ENCODE results near the gene INSYN2A. TPM values are rescaled to one million over a fixed set of nuclear protein-coding genes. Genes with fewer than 3 reads are reported as not detected.

INSYN2A gene
- total RNA-seq, 4 donors from 2014 or later = 0.18 to 0.48 TPM; not detected in 2

DNA sequence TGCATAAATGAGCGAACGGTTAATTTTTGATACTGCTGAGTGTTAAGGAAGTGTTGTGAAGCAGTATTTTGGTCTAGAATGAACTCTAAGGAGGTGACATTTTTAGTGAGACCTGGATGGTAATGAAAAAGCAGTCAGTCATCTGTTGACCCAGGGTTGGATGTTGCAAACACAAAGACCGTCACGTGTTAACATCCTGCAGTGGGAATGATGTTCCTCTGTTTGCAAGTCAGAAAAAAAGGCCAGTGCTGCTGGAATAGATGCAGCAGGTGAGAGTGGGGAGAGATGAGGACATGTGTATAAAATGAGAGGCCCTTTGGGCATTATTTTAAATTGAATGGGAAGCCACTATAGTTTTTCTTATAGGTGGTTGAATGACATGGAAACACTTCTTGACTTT lies 39.3 kb downstream of the INSYN2A start:
- no peaks in the 10 kb centered on the region for H3K36me3 ChIP-seq
- no peak overlapping the region for H3K27ac ChIP-seq
- H3K4me3 ChIP-seq = no peak overlapping the region
- H3K4me1 ChIP-seq = peaks cover 0 to 6% of the 10 kb centered on the region in 2 donors
- TF ChIP-seq, protein P1, sequence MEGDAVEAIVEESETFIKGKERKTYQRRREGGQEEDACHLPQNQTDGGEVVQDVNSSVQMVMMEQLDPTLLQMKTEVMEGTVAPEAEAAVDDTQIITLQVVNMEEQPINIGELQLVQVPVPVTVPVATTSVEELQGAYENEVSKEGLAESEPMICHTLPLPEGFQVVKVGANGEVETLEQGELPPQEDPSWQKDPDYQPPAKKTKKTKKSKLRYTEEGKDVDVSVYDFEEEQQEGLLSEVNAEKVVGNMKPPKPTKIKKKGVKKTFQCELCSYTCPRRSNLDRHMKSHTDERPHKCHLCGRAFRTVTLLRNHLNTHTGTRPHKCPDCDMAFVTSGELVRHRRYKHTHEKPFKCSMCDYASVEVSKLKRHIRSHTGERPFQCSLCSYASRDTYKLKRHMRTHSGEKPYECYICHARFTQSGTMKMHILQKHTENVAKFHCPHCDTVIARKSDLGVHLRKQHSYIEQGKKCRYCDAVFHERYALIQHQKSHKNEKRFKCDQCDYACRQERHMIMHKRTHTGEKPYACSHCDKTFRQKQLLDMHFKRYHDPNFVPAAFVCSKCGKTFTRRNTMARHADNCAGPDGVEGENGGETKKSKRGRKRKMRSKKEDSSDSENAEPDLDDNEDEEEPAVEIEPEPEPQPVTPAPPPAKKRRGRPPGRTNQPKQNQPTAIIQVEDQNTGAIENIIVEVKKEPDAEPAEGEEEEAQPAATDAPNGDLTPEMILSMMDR (IDR thresholded peaks at IDR 0.05) = no peak
- TF ChIP-seq POLR2A (IDR thresholded peaks at IDR 0.05) = no peak
- no peaks in the 10 kb centered on the region for H3K9me3 ChIP-seq
- no peak for DNase-seq
- H3K27me3 ChIP-seq = no peaks in the 10 kb centered on the region
- intact Hi-C loops (cut with DNase I; ENCODE audit: low total_unique reads) = no loop called here

DNA sequence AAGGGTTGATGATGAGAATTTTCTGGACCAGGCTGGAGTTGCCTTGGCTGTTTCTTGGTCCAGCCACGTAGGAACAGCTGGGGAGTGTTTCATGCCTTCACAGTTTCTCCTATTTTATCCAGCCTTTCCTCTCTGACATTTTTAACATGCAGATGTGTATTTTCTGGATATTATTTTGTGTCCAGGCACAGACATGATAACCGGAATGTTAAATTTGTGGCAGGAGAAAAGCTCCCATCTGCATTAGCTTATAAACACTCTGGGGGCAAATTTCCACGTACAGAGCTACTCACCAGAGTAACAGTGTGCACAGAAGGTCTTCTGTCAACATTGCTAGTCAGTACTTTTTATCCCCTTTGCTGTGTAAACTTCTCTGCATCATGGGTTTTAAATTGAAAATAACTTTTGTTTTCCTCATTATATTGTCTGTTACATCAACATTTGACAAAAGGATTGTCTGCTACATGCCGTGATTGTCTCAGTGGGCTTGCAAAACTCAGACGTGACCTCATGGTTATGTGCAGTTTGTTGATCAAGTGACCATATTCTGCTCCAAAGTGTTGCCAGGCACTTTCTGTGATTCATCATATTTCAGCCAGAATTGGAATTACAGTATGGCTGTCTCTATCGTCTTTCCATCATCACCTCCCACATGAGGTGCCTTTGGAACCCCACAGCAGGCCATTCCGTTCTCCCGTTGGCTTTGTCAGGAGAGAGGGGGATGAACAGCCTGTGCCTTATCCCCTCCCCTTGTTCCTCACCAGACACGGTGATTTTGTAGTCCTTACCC lies 41.4 kb downstream of the INSYN2A start:
- no peak for DNase-seq
- intact Hi-C loops (cut with DNase I; ENCODE audit: low total_unique reads) = no loop called here
- no peak for TF ChIP-seq POLR2A (IDR thresholded peaks at IDR 0.05)
- TF ChIP-seq, protein P1 (IDR thresholded peaks at IDR 0.05) = no peak
- Histone ChIP-seq H3K36me3 (no peaks in the 10 kb centered on the region), H3K27me3 (no peaks in the 10 kb centered on the region), H3K27ac (no peak overlapping the region), H3K4me3 (no peak overlapping the region), H3K9me3 (no peaks in the 10 kb centered on the region), H3K4me1 (peaks cover 0 to 6% of the 10 kb centered on the region in 2 donors)

DNA sequence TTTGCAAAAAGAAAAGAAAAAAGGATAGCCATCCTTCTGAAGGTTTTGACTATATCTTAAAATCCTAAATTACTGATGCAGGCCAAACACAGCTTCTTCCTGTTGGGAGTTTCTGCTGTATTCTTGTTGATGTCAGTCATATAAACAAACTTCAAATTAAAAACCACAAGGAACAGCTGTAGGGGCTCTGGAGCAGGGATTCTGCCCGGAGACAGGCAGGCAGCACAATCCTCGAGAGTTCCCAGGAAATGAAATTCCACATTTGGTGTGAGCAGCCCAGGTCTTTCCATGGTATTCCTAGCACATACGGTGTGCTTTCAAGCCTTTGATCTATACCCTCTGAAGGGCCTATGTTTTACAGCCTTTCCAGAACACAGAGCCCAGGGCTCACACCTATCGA lies 43.2 kb downstream of the INSYN2A start:
- no peak for TF ChIP-seq POLR2A (IDR thresholded peaks at IDR 0.05)
- TF ChIP-seq, protein P1 (IDR thresholded peaks at IDR 0.05) = no peak
- no peaks in the 10 kb centered on the region for H3K9me3 ChIP-seq
- peaks cover 0 to 6% of the 10 kb centered on the region in 2 donors for H3K4me1 ChIP-seq
- no peak overlapping the region for H3K27ac ChIP-seq
- H3K36me3 ChIP-seq = no peaks in the 10 kb centered on the region
- intact Hi-C loops (cut with DNase I; ENCODE audit: low total_unique reads) = no loop called here
- no peak for DNase-seq
- H3K4me3 ChIP-seq = no peak overlapping the region
- H3K27me3 ChIP-seq = no peaks in the 10 kb centered on the region

DNA sequence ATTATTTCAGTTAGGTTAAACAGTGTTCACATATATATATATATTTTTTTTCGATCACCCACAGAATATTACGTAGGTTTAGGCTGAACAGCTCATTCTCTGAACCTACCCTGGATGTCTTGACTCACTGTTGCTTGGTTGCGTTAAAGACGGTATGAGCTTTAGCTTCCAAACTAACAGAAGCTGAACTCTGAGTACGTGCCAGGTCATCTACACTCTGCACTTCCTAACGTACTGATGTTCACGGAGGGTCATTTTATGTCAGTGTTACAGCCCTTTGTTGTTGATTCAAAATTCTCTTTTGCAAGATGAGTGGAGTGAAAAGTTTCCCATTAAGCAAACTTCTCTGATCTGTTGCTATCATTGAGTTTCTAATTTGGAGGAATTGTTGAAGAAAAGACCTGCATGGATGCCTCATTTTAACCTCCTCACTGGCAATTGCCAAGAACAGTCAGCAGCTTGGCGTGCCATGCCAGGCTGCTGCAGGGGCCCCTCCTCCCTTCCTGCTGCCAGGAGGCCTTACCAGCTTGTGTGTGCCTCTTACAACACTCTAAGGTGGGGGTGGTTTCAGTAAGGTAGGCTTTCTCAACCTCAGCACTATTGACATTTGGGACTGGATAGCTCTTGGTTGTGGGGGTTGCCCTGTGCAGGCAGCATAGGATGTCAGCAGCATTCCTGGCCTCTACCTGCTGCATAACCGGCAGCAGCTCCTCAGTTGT lies 44.3 kb downstream of the INSYN2A start:
- no peak for TF ChIP-seq POLR2A (IDR thresholded peaks at IDR 0.05)
- TF ChIP-seq, protein P1 (IDR thresholded peaks at IDR 0.05) = no peak
- Histone ChIP-seq H3K9me3 (no peaks in the 10 kb centered on the region), H3K4me3 (no peak overlapping the region), H3K4me1 (peaks cover 0 to 6% of the 10 kb centered on the region in 2 donors), H3K27me3 (no peaks in the 10 kb centered on the region), H3K27ac (no peak overlapping the region), H3K36me3 (no peaks in the 10 kb centered on the region)
- DNase-seq = no peak
- intact Hi-C loops (cut with DNase I; ENCODE audit: low total_unique reads) = no loop called here

DNA sequence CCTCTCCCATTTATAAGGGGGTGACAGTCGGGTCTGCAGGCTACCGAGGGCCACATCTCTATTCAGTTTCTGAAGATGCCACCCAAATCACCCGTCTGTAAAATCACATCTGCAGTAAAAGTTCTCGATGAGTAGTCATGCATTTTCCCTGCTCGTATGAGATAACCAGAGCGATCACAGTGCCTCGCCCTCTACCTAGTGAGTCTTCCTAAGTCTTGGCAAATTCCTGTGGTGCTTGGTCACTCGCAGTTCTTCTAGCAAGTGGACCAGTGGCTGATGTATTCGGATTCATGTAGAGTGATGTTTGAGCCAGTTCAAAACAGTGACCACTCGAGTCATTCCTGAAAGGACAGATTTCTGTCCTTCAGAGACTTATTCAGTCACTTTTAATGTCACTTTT lies 44.9 kb downstream of the INSYN2A start:
- intact Hi-C loops (cut with DNase I; ENCODE audit: low total_unique reads) = no loop called here
- H3K27ac ChIP-seq = no peak overlapping the region
- H3K9me3 ChIP-seq = no peaks in the 10 kb centered on the region
- no peaks in the 10 kb centered on the region for H3K4me1 ChIP-seq
- no peak for DNase-seq
- no peaks in the 10 kb centered on the region for H3K27me3 ChIP-seq
- TF ChIP-seq, protein P1 (IDR thresholded peaks at IDR 0.05) = no peak
- no peak for TF ChIP-seq POLR2A (IDR thresholded peaks at IDR 0.05)
- no peak overlapping the region for H3K4me3 ChIP-seq
- H3K36me3 ChIP-seq = no peaks in the 10 kb centered on the region
